Limb (tissue), 2 donors: ENCODE measurements around the gene RERE.
"Not testable (repeated sequence)": the region's sequence is repeated elsewhere in the genome, so short reads cannot be mapped to it uniquely, and the experiment has no call there.

ENCODE experiments used
- DNase-seq, 2 donors: peaks; one replicate each; pipeline ENCODE4 v3.0.0-alpha.2; 2016; ENCODE audit errors: extremely low spot score in 2 of 2

Gene RERE

GRCh38 chr1:8384088-8384487 lies 433.4 kb downstream of the RERE start:
- peak in 1 of 2 donors; percentile 4 for DNase-seq

GRCh38 chr1:8382608-8383505 lies 434.6 kb downstream of the RERE start:
- DNase-seq = peak in 1 of 2 donors; percentile 15

- peak in 1 of 2 donors; percentile 19 for DNase-seq
These were observed 435.4 kb downstream of the RERE start for GRCh38 chr1:8382051-8382505.

- DNase-seq = no peak
These were observed 435.8 kb downstream of the RERE start for GRCh38 chr1:8381618-8382017.

- not testable (repeated sequence) for DNase-seq
These were observed 437.1 kb downstream of the RERE start for GRCh38 chr1:8380310-8380709.

GRCh38 chr1:8379513-8380186 lies 437.8 kb downstream of the RERE start:
- peak in 1 of 2 donors; percentile 17 for DNase-seq

- DNase-seq = peak in 1 of 2 donors; percentile 18
These were observed 438.4 kb downstream of the RERE start for GRCh38 chr1:8378981-8379470.

GRCh38 chr1:8378178-8378577 lies 439.3 kb downstream of the RERE start:
- DNase-seq = peak; percentile 27 to 58

- DNase-seq = no peak
These were observed 440.0 kb downstream of the RERE start for GRCh38 chr1:8377271-8377981.

- no peak for DNase-seq
These were observed 441.0 kb downstream of the RERE start for GRCh38 chr1:8376358-8376840.

- DNase-seq = no peak
These were observed 442.6 kb downstream of the RERE start for GRCh38 chr1:8374812-8375211.

- DNase-seq = peak in 1 of 2 donors; percentile 29
These were observed 443.1 kb downstream of the RERE start for GRCh38 chr1:8374356-8374755.

GRCh38 chr1:8373581-8374241 lies 443.7 kb downstream of the RERE start:
- DNase-seq = peak; percentile 72 to 73

GRCh38 chr1:8373125-8373524 lies 444.3 kb downstream of the RERE start:
- no peak for DNase-seq

GRCh38 chr1:8371372-8371991 lies 446.0 kb downstream of the RERE start:
- no peak for DNase-seq

GRCh38 chr1:8370905-8371315 lies 446.5 kb downstream of the RERE start:
- peak in 1 of 2 donors; percentile 40 for DNase-seq

GRCh38 chr1:8370046-8370881 lies 447.2 kb downstream of the RERE start:
- DNase-seq = peak; percentile 51 to 52

GRCh38 chr1:8368956-8369639 lies 448.3 kb downstream of the RERE start:
- no peak for DNase-seq
